Lung (tissue), 12 donors: ENCODE results near the gene ZHX3. TPM values are rescaled to one million over a fixed set of nuclear protein-coding genes. Genes with fewer than 3 reads are reported as not detected.

ENCODE experiments used
- ATAC-seq: fragments of 200-7000 bp; cut with Tn5 transposase; one replicate; pipeline ENCODE4 v1.9.1; 2020; ENCODE audit warnings: moderate number of reproducible peaks; ENCODE audit not compliant: insufficient read depth, low FRiP score
- DNase-seq, 3 donors: peaks; one replicate each; pipeline ENCODE4 v3.0.0-alpha.2; 2013 to 2017
- H3K27ac ChIP-seq, 2 donors: one replicate each; pipeline ENCODE4 v1.5.1; 2013; ENCODE audit warnings: mild to moderate bottlenecking in 2 of 2, moderate library complexity in 2 of 2, control low read depth in 1 of 2, inconsistent platforms in 1 of 2, low read depth in 1 of 2, low read length in 1 of 2
- H3K27me3 ChIP-seq, 3 donors: one replicate each; pipeline ENCODE4 v1.5.1; 2013; ENCODE audit warnings: low read length in 2 of 3; ENCODE audit not compliant: control insufficient read depth in 3 of 3, insufficient read depth in 3 of 3
- H3K36me3 ChIP-seq, 4 donors: one replicate each; pipeline ENCODE4 v1.5.1; 2013; ENCODE audit warnings: low read length in 4 of 4, mild to moderate bottlenecking in 1 of 4, moderate library complexity in 1 of 4; ENCODE audit not compliant: control insufficient read depth in 4 of 4, insufficient read depth in 4 of 4
- H3K4me1 ChIP-seq, 5 donors: one replicate each; pipeline ENCODE4 v1.5.1; 2013; ENCODE audit warnings: low read length in 5 of 5, mild to moderate bottlenecking in 2 of 5, moderate library complexity in 1 of 5; ENCODE audit not compliant: control insufficient read depth in 5 of 5, insufficient read depth in 5 of 5
- H3K4me3 ChIP-seq: one replicate; pipeline ENCODE4 v1.5.1; 2013; ENCODE audit warnings: mild to moderate bottlenecking, control low read depth, moderate library complexity
- H3K9ac ChIP-seq, 2 donors: one replicate each; pipeline ENCODE4 v1.5.1; 2013; ENCODE audit warnings: low read length in 2 of 2, control low read depth in 1 of 2; ENCODE audit not compliant: insufficient read depth in 1 of 2
- H3K9me3 ChIP-seq, 4 donors: one replicate each; pipeline ENCODE4 v1.5.1; 2013; ENCODE audit warnings: low read length in 3 of 4, mild to moderate bottlenecking in 1 of 4, moderate library complexity in 1 of 4; ENCODE audit not compliant: control insufficient read depth in 4 of 4, insufficient read depth in 3 of 4
- CTCF ChIP-seq: IDR thresholded peaks from 2 replicates; pipeline ENCODE4 v1.5.1; 2012; ENCODE audit warnings: mild to moderate bottlenecking; ENCODE audit errors: control extremely low read depth, extremely low read depth
- WGBS, 2 donors: extraction: QIAGEN DNeasy Blood & Tissue Kit; methylation state at CpG; one replicate each; pipeline ENCODE4 v1.1.7; 2013; 5-methylcytosine and 5-hydroxymethylcytosine counted together
- polyA plus RNA-seq, 2 donors: library from polyadenylated mRNA; stranded (reverse); fragments of 200-250 nt; gene quantifications; one replicate each; pipeline ENCODE4 v1.2.1, GENCODE V29; 2013
- total RNA-seq, 2 donors: library from RNA; depleted of rRNA in 1 of 2; stranded (reverse); fragments of >200 nt in 1 of 2; gene quantifications; one replicate each; pipeline ENCODE4 v1.2.1, GENCODE V29; 2014 to 2021
- donor health status: control.
- donor health status: control.
- donor health status: Bipolar disorder and iron deficiency.
- donor health status: healthy.
- donor health status: DM: yes; HTN: yes; CAD: no.

Gene ZHX3
- total and polyA plus RNA-seq, 4 donors, result 8.3 to 48.2 (median 18.0) TPM

DNA sequence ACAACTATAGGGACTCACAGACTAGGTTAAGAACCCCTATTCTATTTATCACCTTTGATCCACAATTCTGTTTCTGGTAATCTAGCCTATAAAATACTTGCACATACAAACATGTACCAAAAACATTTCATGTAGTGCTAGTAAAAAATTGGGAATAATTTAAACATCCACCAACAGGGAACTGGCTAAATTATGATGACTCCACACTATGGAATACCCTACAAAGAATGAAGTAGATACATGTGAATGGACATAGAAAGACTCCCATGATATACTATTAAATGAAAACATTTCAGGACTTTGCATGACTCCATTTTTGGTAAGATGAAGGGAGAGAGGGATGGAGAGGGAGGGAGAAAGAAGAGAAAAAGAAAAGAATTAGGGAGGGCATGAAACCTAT is 58.2 kb downstream of the ZHX3 start:
- H3K27me3 ChIP-seq, result no peaks in the 10 kb centered on the region
- no peak for DNase-seq
- no peak overlapping the region for H3K9ac ChIP-seq
- peaks cover 0 to 13% (median 0%) of the 10 kb centered on the region in 5 donors for H3K4me1 ChIP-seq
- no peaks in the 10 kb centered on the region for H3K9me3 ChIP-seq
- H3K27ac ChIP-seq, result no peak overlapping the region
- TF ChIP-seq CTCF, result no peak
- peaks cover 0 to 1% (median 0%) of the 10 kb centered on the region in 4 donors for H3K36me3 ChIP-seq
- no peak for ATAC-seq
- H3K4me3 ChIP-seq, result no peak overlapping the region

GRCh38 chr20:41258474-41258873 is 59.1 kb downstream of the ZHX3 start:
- Histone ChIP-seq H3K4me1 (peaks cover 0 to 13% (median 0%) of the 10 kb centered on the region in 5 donors), H3K9ac (no peak overlapping the region), H3K4me3 (no peak overlapping the region), H3K27ac (no peak overlapping the region), H3K27me3 (no peaks in the 10 kb centered on the region), H3K36me3 (peaks cover 0 to 2% (median 0%) of the 10 kb centered on the region in 4 donors), H3K9me3 (no peaks in the 10 kb centered on the region)
- ATAC-seq (no peak), DNase-seq (no peak)
- WGBS, 2 donors, result 86 to 93% methylated on average over 3 of the region's 3 CpGs
- no peak for TF ChIP-seq CTCF

DNA sequence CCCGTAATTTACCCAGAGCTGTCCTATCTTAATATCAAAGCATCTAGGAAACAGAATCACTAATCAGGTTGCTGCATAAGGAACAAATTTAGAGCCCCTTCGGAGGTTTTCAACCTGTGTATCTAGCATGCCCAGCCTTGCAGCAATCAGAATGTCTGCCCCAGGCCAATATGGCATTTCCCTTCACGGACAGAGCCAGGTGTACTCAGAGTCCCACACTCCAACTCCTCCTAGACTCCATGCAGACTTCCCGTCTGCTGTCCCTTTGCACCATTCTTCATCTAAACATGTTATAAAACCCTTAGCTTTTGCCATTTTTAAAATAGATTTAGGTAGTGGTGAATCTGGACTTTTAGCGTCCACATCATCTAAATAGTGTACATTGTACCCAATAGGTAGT is 61.0 kb downstream of the ZHX3 start:
- H3K27ac ChIP-seq, result no peak overlapping the region
- 95 to 97% methylated on average over 5 of the region's 5 CpGs for WGBS, 2 donors
- H3K4me1 ChIP-seq, result peaks cover 0 to 4% (median 0%) of the 10 kb centered on the region in 5 donors
- no peaks in the 10 kb centered on the region for H3K27me3 ChIP-seq
- no peak overlapping the region for H3K9ac ChIP-seq
- ATAC-seq (no peak), DNase-seq (no peak)
- peaks cover 0 to 2% (median 0%) of the 10 kb centered on the region in 4 donors for H3K36me3 ChIP-seq
- no peak for TF ChIP-seq CTCF
- H3K9me3 ChIP-seq, result no peaks in the 10 kb centered on the region
- no peak overlapping the region for H3K4me3 ChIP-seq

DNA sequence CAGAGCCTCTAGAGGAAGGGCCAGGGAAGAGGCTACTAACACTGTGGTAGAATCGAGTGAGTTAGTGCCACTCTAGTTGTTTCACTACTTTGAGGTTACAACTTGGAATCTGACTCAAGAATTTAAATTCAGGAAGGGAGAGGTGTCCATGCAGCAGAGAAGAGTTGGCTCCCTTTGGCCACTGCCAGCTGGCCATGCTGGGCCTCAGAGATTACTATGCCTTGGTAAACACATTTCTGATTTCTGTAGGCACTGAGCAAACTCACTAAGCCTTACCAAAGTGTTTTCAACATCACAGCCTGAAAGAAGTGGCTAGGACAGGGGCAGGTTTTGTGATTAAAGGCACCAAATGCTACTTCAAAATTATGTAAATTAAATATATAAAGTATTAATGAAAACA is 61.9 kb downstream of the ZHX3 start:
- Histone ChIP-seq H3K27me3 (no peaks in the 10 kb centered on the region), H3K4me1 (peaks cover 0 to 4% (median 0%) of the 10 kb centered on the region in 5 donors), H3K4me3 (no peak overlapping the region), H3K9me3 (no peaks in the 10 kb centered on the region), H3K9ac (no peak overlapping the region), H3K27ac (no peak overlapping the region), H3K36me3 (peaks cover 0 to 2% (median 0%) of the 10 kb centered on the region in 4 donors)
- DNase-seq, result no peak
- no peak for ATAC-seq
- 94 to 97% methylated on average over 1 of the region's 1 CpG for WGBS, 2 donors
- no peak for TF ChIP-seq CTCF
